ENCODE results near the gene NEUROG1.

The NEUROG1 gene

GRCh38 chr5:135487839-135488514, 47.8 kb downstream of the NEUROG1 start:
- no peak for DNase-seq (ENCODE audit: low read depth, low spot score)
- no peak overlapping the region for H3K4me3 ChIP-seq (ENCODE audit: low read depth, low read length)
- TF ChIP-seq, protein P1, sequence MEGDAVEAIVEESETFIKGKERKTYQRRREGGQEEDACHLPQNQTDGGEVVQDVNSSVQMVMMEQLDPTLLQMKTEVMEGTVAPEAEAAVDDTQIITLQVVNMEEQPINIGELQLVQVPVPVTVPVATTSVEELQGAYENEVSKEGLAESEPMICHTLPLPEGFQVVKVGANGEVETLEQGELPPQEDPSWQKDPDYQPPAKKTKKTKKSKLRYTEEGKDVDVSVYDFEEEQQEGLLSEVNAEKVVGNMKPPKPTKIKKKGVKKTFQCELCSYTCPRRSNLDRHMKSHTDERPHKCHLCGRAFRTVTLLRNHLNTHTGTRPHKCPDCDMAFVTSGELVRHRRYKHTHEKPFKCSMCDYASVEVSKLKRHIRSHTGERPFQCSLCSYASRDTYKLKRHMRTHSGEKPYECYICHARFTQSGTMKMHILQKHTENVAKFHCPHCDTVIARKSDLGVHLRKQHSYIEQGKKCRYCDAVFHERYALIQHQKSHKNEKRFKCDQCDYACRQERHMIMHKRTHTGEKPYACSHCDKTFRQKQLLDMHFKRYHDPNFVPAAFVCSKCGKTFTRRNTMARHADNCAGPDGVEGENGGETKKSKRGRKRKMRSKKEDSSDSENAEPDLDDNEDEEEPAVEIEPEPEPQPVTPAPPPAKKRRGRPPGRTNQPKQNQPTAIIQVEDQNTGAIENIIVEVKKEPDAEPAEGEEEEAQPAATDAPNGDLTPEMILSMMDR (IDR thresholded peaks at IDR 0.05; ENCODE audit: low read depth, low read length), result no peak
- in situ Hi-C loops (cut with HindIII; ENCODE audit: low sequenced_read_pairs), result no loop called here

DNA sequence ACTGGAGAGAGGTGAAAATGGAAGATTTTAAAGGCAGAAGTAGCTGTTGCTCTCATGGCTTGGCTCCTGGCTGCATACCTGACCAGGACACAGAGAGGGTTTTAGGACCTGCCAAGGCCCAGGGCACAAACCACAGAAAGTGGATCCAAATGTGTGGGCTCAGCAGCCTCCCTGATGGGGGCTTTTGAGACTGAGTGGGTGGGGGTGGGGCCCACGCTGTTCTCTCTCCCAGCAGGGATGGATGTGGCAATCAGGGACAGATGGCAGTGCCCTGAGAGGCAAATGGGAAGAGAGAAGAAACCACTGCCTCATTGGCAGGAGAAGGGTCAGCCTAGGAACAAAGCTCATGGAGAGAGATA, 48.7 kb downstream of the NEUROG1 start:
- in situ Hi-C loops (cut with HindIII; ENCODE audit: low sequenced_read_pairs), result no loop called here
- TF ChIP-seq, protein P1 (IDR thresholded peaks at IDR 0.05; ENCODE audit: low read depth, low read length), result no peak
- DNase-seq (ENCODE audit: low read depth, low spot score), result no peak
- H3K4me3 ChIP-seq (ENCODE audit: low read depth, low read length), result no peak overlapping the region

- in situ Hi-C loops (cut with HindIII; ENCODE audit: low sequenced_read_pairs), result no loop called here
- no peak for DNase-seq (ENCODE audit: low read depth, low spot score)
Observed at GRCh38 chr5:135486131-135487036, 49.4 kb downstream of the NEUROG1 start.

GRCh38 chr5:135484674-135485086, 51.1 kb downstream of the NEUROG1 start:
- DNase-seq (ENCODE audit: low read depth, low spot score), result no peak
- in situ Hi-C loops (cut with HindIII; ENCODE audit: low sequenced_read_pairs), result no loop called here
- TF ChIP-seq, protein P1 (IDR thresholded peaks at IDR 0.05; ENCODE audit: low read depth, low read length), result no peak
- no peak overlapping the region for H3K4me3 ChIP-seq (ENCODE audit: low read depth, low read length)

More at GRCh38 chr5:135486131-135487036, 49.4 kb downstream of the NEUROG1 start:
- TF ChIP-seq, protein P1 (IDR thresholded peaks at IDR 0.05; ENCODE audit: low read depth, low read length), result no peak
- H3K4me3 ChIP-seq (ENCODE audit: low read depth, low read length), result no peak overlapping the region
